ENCODE results near the gene ACTR5.

GRCh38 chr20:38799203-38799602, 50.9 kb downstream of the ACTR5 start:
- TF ChIP-seq CTCF (IDR thresholded peaks at IDR 0.05) = no peak
- no peak for TF ChIP-seq POLR2A (IDR thresholded peaks at IDR 0.05)

Data from testis (tissue), 2 donors.